Stimulated activated CD8-positive, alpha-beta memory T cell treated with anti-CD3 and anti-CD28 coated beads, Interleukin-4, amount 100 ng/mL, for 1 hour (primary cell): Measurements from ENCODE around the gene TNFRSF11A.

ENCODE experiments used
- DNase-seq, 2 donors: peaks; one replicate each; pipeline ENCODE4 v3.0.0-alpha.2; 2020; ENCODE audit warnings: low read depth in 2 of 2, low spot score in 1 of 2

The TNFRSF11A gene

DNA sequence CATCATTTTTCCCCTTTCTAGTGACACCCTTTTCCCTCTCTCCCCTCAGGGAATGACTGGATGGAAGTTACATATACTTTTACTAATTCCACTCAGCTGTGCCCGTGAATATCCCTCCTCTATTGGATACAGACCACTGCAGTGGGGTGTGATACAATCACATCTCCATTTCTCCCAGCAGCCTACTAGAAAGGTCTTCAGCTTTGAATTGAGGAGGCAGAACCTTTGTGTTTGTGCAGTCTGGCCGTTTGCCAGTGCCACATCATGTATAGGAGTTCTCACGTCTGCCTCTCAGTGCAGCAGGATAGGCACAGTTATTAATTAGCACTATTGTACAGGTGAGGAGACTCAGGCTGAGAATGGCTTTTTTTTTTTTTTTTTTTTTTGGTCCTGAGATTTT, 16.4 kb downstream of the TNFRSF11A start:
- no peak for DNase-seq

DNA sequence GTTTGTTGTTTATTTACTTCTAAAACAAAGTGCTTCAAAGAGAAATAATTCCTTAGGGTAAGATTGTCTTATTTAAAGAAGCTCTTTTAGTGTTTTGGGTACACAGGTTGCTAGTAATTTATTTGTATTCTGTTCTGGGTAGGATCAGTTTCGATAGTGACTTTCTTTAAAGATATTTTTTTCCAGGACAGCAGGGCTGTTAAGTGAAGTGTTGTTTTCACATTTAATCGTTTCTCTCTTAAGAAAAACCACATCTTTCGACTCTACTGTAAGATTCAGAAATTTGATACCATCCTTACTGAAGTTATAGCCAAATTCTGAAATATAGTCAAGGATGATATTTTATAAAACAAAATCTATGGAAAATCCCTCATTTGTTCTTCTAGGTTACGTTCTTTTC, 17.8 kb downstream of the TNFRSF11A start:
- no peak for DNase-seq

DNA sequence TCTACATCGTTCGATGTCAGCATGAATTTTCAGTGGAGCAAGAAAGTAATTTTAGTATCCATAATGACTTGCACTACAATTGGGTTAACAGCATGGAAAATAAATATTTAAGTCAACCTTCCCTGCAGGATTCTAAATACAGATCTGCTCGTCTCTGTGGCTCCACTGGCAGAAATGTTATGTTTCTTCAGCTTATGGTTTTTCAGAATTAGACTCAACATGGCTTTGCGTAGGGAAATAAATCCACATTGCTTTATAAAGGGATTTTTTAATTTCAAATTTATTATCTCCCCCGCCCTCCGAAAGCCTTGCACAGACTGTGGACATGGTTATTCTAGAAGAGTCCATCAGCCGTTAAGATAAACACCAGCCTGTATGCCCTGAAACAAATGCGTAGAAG, 18.2 kb downstream of the TNFRSF11A start:
- no peak for DNase-seq

- no peak for DNase-seq
These were observed 20.8 kb downstream of the TNFRSF11A start for GRCh38 chr18:62345909-62346308.

DNA sequence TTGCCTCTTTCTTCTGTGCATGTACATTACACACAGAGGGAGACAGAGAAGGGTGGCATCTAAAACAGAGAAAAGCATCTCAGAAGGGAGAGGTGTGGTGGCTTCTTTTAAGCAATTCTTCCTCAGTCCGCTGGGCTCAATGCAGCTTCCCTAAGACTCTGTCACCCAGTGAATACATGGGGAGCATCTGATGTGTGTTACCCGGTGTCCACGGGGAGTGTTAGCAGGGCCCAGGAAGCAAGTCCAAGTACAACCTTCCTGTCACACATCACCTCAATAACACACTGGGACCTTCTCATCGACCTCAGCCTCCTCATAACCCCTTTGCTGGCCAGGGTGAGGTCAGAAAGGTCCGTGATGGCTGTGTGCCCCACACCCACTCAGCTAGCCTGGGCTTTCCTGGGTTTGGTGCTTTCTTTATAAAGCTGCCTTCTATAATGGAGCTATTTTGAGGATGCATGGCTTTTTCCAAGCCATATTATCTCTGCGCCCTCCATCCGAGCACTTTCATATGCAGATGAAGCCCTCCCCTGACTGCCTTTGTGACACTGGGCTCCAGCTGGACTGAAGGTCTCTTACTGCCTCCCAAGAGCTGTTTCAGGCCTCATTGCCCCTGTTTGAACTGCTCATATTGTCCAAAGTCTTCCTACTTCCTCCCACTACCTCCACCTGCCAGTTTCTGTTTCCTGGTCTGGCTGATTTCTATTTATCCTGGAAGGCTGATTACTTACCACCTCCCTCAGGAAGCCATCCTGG, 21.4 kb downstream of the TNFRSF11A start:
- no peak for DNase-seq

GRCh38 chr18:62347089-62347506, 22.0 kb downstream of the TNFRSF11A start:
- no peak for DNase-seq

GRCh38 chr18:62348474-62348873, 23.4 kb downstream of the TNFRSF11A start:
- DNase-seq, result no peak

GRCh38 chr18:62353170-62353569, 28.1 kb downstream of the TNFRSF11A start:
- no peak for DNase-seq

GRCh38 chr18:62354151-62354550, 29.0 kb downstream of the TNFRSF11A start:
- DNase-seq, result no peak

GRCh38 chr18:62357079-62357719, 32.1 kb downstream of the TNFRSF11A start:
- no peak for DNase-seq

GRCh38 chr18:62360805-62361204, 35.7 kb downstream of the TNFRSF11A start:
- no peak for DNase-seq

DNA sequence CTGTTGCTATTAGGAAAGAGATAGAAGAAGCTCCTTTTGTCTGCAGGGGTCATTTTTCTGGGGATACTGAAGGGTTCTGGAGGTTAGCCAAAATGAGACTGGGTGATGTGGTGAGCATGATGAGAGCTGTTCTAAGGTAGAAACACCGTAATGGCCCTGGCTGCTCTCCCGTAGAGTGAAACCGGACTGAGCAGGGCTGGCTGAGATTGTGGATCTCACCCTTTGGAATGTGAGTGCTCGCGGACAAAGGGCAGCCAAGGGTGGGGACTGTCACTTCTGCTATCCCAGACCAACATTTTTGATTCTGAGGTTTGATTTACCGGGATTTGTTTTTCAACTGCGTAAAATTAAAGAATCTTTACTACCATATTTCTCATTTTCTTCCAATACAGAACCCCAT, 36.2 kb downstream of the TNFRSF11A start:
- DNase-seq, result no peak

DNA sequence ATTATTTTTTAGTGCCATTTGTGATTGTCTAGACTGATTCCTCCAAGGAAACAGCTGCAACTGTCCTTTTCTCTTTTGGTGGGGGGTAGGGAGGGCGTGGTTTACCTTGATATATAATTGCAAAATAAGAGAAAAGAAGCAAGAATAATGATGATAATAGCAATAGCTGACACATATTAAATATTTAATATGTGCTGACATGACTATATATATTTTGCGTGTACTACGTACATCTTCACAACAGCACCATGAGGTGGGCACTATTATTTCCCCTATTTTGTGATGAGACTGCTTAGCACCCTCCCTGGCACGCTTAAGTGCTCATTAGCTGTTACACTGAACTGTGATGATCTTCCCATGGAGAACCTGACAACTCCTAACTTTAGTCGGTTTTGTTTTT, 39.4 kb downstream of the TNFRSF11A start:
- DNase-seq, result no peak

- DNase-seq, result no peak
These were observed 40.3 kb downstream of the TNFRSF11A start for GRCh38 chr18:62365420-62365819.

DNA sequence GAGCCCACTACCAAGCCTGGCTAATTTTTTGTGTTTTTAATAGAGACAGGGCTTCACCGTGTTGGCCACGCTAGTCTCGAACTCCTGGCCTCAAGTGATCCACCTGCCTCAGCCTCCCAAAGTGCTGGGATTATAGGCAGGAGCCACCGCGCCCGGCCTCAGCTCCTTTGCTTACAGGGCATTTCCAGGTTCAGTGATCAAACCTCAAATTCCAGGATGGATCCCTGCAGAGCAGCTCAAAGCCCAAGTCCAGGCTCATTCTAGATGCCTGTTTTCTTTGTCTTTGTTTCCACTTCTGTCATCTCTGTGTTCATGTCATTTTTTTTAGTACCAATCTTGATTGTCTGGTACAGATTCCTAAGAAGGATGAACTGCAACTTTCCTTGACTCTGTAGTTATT, 41.9 kb downstream of the TNFRSF11A start:
- no peak for DNase-seq

DNA sequence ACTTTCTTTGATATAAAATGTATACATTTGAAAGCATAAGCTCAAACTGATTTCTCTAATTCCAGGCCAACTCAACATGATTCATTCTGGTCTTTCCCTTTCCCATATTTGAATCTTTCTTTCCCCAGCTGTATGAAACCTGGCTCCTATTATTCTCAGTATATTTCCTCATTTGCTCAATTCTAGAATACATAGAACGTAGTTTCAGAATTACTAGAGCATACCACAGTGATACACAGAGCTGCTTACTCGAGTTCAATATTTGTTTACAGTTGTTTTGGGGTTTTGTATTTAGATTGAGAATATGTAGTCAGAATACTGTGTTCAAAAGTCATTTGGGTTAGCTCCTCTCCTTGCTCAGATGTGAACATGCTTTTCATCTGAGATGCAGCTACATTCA, 43.0 kb downstream of the TNFRSF11A start:
- no peak for DNase-seq

DNA sequence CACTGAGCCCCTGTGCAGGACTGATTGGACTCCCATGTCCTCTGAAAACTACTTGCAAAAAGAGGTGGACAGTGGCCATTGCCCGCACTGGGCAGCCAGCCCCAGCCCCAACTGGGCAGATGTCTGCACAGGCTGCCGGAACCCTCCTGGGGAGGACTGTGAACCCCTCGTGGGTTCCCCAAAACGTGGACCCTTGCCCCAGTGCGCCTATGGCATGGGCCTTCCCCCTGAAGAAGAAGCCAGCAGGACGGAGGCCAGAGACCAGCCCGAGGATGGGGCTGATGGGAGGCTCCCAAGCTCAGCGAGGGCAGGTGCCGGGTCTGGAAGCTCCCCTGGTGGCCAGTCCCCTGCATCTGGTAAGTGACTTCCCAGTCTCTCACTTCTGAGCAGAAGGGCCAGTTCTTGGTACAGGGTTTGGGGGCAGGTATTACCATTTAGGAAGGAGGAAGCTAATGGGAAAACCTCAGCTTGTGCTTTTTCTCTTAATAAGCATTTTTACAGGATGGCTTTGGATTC, 44.1 kb downstream of the TNFRSF11A start:
- DNase-seq, result no peak

GRCh38 chr18:62370366-62370765, 45.3 kb downstream of the TNFRSF11A start:
- DNase-seq, result no peak

DNA sequence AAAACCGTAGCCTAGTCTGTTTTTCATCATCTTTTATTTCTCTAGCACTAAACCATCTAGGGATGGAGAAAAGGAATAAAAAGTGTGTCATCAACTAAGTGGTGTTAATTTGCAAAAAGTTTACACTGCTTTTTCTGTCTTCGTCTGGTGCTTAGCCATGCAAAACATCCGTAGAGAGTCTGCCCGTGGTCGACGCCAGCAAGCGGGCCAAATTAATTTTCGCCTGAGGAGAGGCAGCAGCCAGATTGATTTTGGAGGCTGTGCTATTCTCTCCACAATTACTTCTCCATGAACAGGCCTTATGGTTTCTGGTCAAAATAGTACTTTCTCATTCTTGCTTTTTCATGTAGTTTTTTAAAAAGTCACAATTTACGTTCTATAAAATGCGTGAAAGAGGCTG, 46.3 kb downstream of the TNFRSF11A start:
- DNase-seq, result no peak

GRCh38 chr18:62372156-62372555, 47.0 kb downstream of the TNFRSF11A start:
- DNase-seq, result no peak

DNA sequence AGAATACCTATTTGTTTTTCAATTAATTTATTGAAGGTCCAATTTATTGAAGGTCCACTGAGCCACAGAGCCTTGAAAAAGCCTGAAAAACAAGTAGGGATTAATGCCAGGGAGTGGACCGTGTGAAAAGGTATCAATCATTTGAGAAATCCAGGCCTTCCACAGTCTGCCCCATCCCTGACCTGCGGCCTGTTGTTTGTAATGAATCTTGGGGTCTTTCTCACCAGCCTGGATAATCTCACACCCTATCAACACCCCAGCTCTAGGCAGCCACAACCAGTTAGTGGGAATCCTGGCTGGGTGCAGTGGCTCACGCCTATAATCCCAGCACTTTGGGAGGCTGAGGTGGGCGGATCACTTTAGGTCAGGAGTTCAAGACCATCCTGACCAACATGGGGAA, 47.8 kb downstream of the TNFRSF11A start:
- DNase-seq, result no peak

DNA sequence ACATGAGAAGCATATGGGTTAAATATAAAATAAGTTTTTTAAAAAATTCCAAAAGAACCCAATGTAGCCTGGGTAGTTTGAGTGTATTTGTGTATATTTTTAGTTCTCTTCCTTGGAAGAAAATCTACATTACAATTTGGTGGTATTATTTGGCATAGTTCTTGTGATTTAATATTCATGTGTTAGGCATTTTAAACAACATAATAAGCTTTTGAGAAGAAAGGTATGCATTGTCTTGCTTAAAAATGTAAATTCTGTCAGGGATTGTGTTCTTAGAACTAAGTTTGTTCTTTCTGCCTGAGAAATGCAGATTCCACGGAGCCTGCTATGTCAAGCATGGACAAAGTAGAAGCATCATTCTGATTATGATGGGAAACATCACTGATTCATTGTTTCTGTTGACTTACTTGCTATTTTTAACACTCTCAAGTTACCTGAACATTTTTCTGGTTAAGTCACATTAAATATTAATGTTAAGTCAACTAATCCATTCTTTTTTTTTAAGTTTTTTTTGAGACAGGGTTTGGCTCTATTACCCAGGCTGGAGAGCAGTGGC, 49.4 kb downstream of the TNFRSF11A start:
- no peak for DNase-seq
